SU-DHL-6 (cell line): ENCODE results near the gene PHTF2.

Experiments used
- H2AFZ ChIP-seq: fragments of 200-600 bp; sonication (generic); 2 replicates; pipeline ENCODE4 v1.6.1; 2014; ENCODE audit warnings: low read depth, mild to moderate bottlenecking, moderate library complexity, mixed read lengths, antibody characterized with exemption, low read length; ENCODE audit not compliant: severe bottlenecking
- H3F3A ChIP-seq: fragments of 200-600 bp; shearing (Covaris generic); 2 replicates; pipeline ENCODE4 v1.6.0; 2016; ENCODE audit warnings: antibody characterized with exemption, mild to moderate bottlenecking; ENCODE audit not compliant: insufficient read depth
- H3K27ac ChIP-seq: fragments of 200-600 bp; sonication (generic); 2 replicates; pipeline ENCODE4 v1.5.1; 2016; ENCODE audit warnings: low read depth, mild to moderate bottlenecking, low read length, moderate library complexity, mixed read lengths
- H3K27me3 ChIP-seq: fragments of 200-600 bp; sonication (generic), shearing (Covaris generic); 2 replicates; pipeline ENCODE4 v1.6.0; 2014; ENCODE audit warnings: mild to moderate bottlenecking, low read length
- H3K36me3 ChIP-seq: fragments of 200-600 bp; sonication (generic); 2 replicates; pipeline ENCODE4 v1.6.1; 2014; ENCODE audit warnings: mild to moderate bottlenecking, low read length, mixed read lengths
- H3K4me2 ChIP-seq: fragments of 300-600, 200-600 bp; shearing (Covaris generic), sonication (generic); 2 replicates; pipeline ENCODE4 v1.6.0; 2014; ENCODE audit warnings: low read length, low read depth, mild to moderate bottlenecking; ENCODE audit not compliant: poor library complexity, severe bottlenecking
- H3K4me3 ChIP-seq: fragments of 200-600 bp; sonication (generic); 2 replicates; pipeline ENCODE4 v1.5.1; 2014; ENCODE audit warnings: antibody characterized with exemption, low read length, mild to moderate bottlenecking, mixed read lengths; ENCODE audit not compliant: insufficient read depth, poor library complexity, severe bottlenecking
- H3K79me2 ChIP-seq: fragments of 200-600 bp; sonication (generic); 2 replicates; pipeline ENCODE4 v1.6.1; 2014; ENCODE audit warnings: mild to moderate bottlenecking, low read length, moderate library complexity; ENCODE audit not compliant: insufficient read depth
- H3K9ac ChIP-seq: fragments of 200-600 bp; sonication (generic); 2 replicates; pipeline ENCODE4 v1.7.0; 2014; ENCODE audit warnings: mild to moderate bottlenecking, low read length
- H3K9me2 ChIP-seq: fragments of 200-600 bp; sonication (generic); replicated peaks from 2 replicates; pipeline ENCODE4 v1.6.1; 2014; ENCODE audit warnings: low read length; ENCODE audit not compliant: insufficient read depth
- H3K9me3 ChIP-seq: fragments of 200-600 bp; sonication (generic); 2 replicates; pipeline ENCODE4 v1.6.1; 2014; ENCODE audit warnings: low read length, mixed read lengths; ENCODE audit not compliant: insufficient read depth
- H4K20me1 ChIP-seq: fragments of 200-600 bp; sonication (generic); 2 replicates; pipeline ENCODE4 v1.6.1; 2014; ENCODE audit warnings: low read depth, mild to moderate bottlenecking, antibody characterized with exemption, low read length, moderate library complexity, mixed read lengths
- CTCF ChIP-seq: fragments of 200-600 bp; sonication (generic); IDR thresholded peaks from one replicate; pipeline ENCODE4 v1.5.1; 2017; ENCODE audit warnings: antibody characterized with exemption, mild to moderate bottlenecking, low read length, moderate library complexity; ENCODE audit not compliant: insufficient read depth, poor library complexity, severe bottlenecking
- EZH2phosphoT487 ChIP-seq: fragments of 200-600 bp; sonication (generic), shearing (Covaris generic); conservative IDR thresholded peaks from 2 replicates; pipeline ENCODE4 v1.6.1; 2018; ENCODE audit warnings: mild to moderate bottlenecking, antibody characterized with exemption, low read length, moderate library complexity, mixed read lengths

Gene PHTF2

GRCh38 chr7:77858278-77858677 lies 59.7 kb downstream of the PHTF2 start:
- Histone ChIP-seq H3K27ac (peak overlapping the region; percentile 52), H3K4me3 (peak overlapping the region; percentile 2), H3K27me3 (no peaks in the 10 kb centered on the region), H3K79me2 (peaks cover 99% of the 10 kb centered on the region), H3F3A (peaks cover 33% of the 10 kb centered on the region), H4K20me1 (peaks cover 6% of the 10 kb centered on the region; the same call in 1 of the 2 replicates), H2AFZ (no peak overlapping the region), H3K36me3 (peaks cover 10% of the 10 kb centered on the region; the same call in 1 of the 2 replicates), H3K9me3 (no peaks in the 10 kb centered on the region), H3K4me2 (peak overlapping the region; percentile 61), H3K9me2 (no peaks in the 10 kb centered on the region), H3K9ac (peak overlapping the region; percentile 4; the same call in 1 of the 2 replicates)
- TF ChIP-seq CTCF, result no peak
- TF ChIP-seq EZH2phosphoT487, result no peak

- H3K9ac ChIP-seq, result peak overlapping the region; percentile 12; the same call in 1 of the 2 replicates
- peaks cover 10% of the 10 kb centered on the region; the same call in 1 of the 2 replicates for H3K36me3 ChIP-seq
- H3K4me3 ChIP-seq, result no peak overlapping the region
- no peaks in the 10 kb centered on the region for H3K9me3 ChIP-seq
- H2AFZ ChIP-seq, result no peak overlapping the region
- peaks cover 6% of the 10 kb centered on the region; the same call in 1 of the 2 replicates for H4K20me1 ChIP-seq
- no peaks in the 10 kb centered on the region for H3K9me2 ChIP-seq
- H3K79me2 ChIP-seq, result peaks cover 99% of the 10 kb centered on the region
- no peak for TF ChIP-seq CTCF
- TF ChIP-seq EZH2phosphoT487, result no peak
- H3K27me3 ChIP-seq, result no peaks in the 10 kb centered on the region
- H3F3A ChIP-seq, result peaks cover 34% of the 10 kb centered on the region
- peak overlapping the region; percentile 52 for H3K27ac ChIP-seq
- peak overlapping the region; percentile 61 for H3K4me2 ChIP-seq
Measured at GRCh38 chr7:77859343-77859742, 60.8 kb downstream of the PHTF2 start.

- Histone ChIP-seq H3K4me2 (peak overlapping the region; percentile 21), H3K36me3 (peaks cover 10% of the 10 kb centered on the region; the same call in 1 of the 2 replicates), H3K79me2 (peaks cover 99% of the 10 kb centered on the region), H3K27ac (0 out of 2 replicates have a peak overlapping the region, but pooled peaks have one; percentile 8), H3K9me3 (no peaks in the 10 kb centered on the region), H4K20me1 (0 out of 2 replicates have a peak, but pooled peaks cover 12% of the 10 kb centered on the region), H3F3A (peaks cover 32% of the 10 kb centered on the region), H3K4me3 (no peak overlapping the region), H2AFZ (no peak overlapping the region), H3K9me2 (no peaks in the 10 kb centered on the region), H3K27me3 (no peaks in the 10 kb centered on the region), H3K9ac (no peak overlapping the region)
- TF ChIP-seq CTCF (no peak), EZH2phosphoT487 (no peak)
Measured at GRCh38 chr7:77862691-77863090, 64.1 kb downstream of the PHTF2 start.
